Fibroblast of skin of left biceps (primary cell): ENCODE data around the gene NQO2.
"Not testable (repeated sequence)": the region's sequence is repeated elsewhere in the genome, so short reads cannot be mapped to it uniquely, and the experiment has no call there.

Experiments used
- DNase-seq, 2 experiments: peaks; one replicate each; pipeline ENCODE4 v3.0.0-alpha.2; 2013; ENCODE audit warnings: low read depth in 2 of 2

Gene NQO2

DNA sequence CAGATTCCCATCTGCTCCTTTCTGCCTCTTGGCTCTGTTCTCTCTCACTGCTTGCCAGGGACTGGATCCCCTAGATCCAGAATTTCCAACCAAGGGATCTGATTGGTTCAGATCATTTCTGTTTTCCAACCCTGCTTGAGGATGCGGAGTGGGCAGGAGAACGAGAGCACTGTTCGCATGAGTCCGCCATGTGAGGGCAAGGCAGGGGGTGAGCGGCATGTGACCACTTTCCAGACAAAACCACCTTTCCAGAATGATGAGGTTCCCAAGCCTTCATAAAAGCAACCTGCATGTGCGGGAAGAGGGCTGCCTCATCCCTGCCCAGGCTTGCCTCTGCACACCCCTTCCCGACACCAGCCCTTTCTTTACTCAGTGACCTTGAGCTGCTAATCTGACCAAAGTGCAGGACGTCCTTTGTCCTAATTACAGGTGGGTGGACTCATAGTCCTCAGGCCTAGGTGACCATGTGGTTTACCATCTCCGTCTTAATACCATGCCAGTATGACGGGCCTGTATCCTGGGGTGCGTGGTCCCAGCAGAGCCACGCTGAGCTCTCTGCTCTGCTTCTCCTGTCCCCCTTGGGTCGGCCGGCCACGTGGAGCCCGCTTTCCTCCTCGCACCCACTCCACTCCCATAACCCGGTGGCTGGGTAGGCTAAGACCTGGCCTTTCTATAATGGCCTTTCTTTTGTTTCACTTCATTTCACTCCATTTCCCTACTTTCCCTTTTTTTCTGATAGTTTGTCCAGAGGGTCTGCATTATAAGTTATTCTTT, 14.4 kb downstream of the NQO2 start:
- no peak for DNase-seq

- no peak for DNase-seq
These were observed 15.0 kb downstream of the NQO2 start for GRCh38 chr6:3014675-3015066.

GRCh38 chr6:3015144-3015543, 15.4 kb downstream of the NQO2 start:
- no peak for DNase-seq

DNA sequence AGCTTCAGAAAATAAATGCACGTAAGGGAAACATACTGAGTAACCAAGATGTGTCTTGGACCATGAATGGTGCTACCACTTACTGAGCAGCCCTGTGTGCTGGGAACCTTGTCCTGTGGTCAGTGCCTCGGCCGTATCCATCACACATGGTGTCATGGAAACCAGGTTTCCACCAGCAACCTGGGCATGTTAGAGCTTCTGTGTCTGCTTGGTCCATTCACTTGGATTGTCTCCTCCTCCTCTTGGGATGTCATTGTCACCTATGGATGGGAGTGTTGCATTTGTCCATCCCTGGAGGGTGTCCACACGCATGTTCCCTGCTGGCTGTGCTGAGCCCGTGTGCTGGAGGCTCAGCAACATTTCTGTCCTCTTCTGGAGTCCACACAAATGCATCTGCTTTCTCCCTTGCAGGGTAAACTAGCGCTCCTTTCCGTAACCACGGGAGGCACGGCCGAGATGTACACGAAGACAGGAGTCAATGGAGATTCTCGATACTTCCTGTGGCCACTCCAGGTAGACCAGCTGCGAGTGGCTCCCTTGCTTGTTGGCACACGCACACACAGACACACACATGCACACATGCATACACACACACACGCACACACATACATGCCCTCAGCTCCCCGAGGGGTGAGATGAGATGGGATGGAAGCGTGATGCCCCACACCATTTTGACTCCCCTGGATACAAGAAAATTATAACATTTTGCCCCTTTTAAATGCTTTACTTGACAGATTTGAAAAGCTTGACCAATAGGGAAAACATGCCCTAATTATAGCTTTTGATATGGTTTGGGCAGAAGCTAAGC, 17.0 kb downstream of the NQO2 start:
- no peak for DNase-seq

DNA sequence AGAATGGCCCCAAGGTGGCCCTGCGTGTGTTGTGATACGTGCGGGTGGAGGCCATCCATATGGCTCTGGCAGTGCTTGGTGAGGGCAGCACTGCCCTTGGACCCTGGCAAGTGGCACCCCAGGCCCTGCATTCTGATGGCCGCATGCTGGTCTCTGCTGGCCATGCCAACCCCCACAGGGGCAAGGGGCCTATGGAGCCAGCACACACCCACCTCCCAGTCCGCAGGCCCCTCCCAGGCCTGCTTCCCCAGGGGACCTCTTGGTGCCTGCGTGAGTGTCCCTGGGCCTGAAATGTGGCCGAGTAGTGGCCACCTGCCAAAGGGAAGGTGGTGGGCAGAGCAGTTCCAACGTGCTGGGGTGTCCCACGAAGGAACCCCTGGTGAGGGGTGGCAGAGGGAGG, 17.6 kb downstream of the NQO2 start:
- DNase-seq: no peak

DNA sequence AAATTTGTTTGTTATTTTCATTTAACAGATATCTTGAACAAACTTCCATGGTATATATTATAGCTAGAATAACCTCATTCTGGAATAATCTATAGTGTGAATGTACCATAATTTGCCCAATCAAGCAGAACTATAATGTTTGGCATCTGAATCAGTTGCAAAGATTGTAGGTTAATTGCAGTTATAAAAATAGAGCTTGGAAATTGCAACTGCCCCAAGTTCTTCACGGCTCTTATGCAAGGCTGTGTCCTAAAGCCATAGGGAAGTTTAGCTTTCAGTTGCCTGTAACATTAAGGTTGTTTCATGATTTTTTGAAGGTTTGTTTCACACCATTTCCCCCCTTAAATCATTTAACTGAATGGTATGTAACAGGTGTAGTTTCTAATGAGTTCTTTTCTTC, 19.4 kb downstream of the NQO2 start:
- DNase-seq: no peak

GRCh38 chr6:3019749-3020320, 20.1 kb downstream of the NQO2 start:
- no peak for DNase-seq

DNA sequence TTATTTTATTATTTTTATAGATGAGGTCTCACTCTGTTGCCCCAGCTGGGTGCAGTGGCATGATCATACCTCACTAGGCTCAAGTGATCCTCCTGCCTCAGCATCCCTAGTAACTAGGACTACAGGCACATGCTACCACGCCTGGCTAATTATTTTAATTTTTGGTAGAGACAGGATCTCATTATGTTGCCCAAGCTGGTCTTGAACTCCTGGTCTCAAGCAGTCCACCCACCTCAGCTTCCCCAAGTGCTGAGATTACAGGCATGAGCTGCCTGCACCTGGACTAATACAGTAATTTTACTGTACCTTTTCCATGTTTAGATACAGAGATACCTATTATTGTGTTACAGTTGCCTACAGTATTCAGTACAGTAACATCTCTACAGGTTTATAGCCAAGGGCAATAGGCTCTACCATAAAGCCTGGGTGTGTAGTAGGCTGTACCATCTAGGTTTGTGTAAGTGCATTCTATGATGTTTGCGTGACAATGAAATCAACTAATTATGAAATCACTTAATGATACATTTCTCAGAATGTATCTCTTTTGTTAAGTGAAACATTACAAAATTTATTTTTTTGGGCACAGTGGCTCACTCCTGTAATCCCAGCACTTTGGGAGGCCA, 21.4 kb downstream of the NQO2 start:
- DNase-seq: not testable (repeated sequence)

DNA sequence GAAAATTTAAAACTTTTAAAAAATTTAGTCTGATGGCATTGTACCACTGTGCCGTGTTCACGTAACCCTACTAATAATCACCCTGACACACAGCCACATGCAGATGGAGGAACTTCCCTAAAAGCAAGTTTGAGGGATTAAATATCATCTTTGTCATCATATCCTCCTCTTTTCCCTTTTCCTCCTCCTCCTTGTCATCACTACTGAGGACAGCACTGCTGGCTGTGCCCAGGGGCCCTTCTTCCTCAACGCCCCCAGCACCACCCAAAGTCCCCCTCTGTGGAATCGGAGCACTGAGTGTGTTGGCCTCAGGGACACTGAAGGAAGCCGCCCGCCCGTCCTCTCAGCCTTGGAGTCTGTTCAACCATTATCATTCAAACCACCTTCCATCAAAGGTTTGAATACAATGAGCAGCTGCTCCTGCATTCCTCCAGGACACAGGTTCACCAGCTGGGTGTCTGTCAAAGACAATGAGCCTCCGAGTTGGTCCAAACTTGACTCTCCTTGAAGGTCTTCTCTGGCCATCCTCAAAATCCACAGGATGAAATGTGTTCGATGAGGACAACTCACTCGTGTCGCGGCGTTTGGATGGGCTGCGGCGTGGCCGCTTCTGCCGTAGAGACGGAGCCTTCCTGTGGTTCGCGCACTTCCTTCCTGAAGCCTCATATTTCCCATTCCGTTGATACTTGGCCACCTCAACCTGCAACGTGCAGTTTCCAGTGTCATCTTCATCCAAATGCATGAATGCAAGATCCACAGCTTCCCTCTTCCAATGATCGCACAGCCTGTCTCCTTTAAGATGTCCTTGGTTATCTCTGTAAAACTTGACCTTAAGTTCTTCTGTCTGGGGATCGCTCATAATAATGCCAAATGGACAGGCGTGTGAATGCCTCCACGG, 23.3 kb downstream of the NQO2 start:
- no peak for DNase-seq

GRCh38 chr6:3023663-3024483, 24.2 kb downstream of the NQO2 start:
- DNase-seq: peak; percentile 70 to 71

GRCh38 chr6:3026791-3027626, 27.3 kb downstream of the NQO2 start:
- DNase-seq: no peak

DNA sequence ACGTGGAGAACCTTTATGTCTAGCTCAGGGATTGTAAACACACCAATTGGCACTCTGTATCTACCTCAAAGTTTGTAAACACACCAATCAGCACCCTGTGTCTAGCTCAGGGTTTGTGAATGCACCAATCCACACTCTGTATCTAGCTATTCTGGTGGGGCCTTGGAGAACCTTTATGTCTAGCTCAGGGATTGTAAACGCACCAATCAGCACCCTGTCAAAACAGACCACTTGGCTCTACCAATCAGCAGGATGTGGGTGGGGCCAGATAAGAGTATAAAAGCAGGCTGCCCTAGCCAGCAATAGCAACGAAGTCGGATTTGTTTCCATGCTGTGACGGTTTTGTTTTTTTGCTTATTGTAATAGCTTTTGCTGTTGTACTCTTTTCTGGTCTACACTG, 28.5 kb downstream of the NQO2 start:
- not testable (repeated sequence) for DNase-seq

- no peak for DNase-seq
These were observed 32.4 kb downstream of the NQO2 start for GRCh38 chr6:3031857-3032640.

DNA sequence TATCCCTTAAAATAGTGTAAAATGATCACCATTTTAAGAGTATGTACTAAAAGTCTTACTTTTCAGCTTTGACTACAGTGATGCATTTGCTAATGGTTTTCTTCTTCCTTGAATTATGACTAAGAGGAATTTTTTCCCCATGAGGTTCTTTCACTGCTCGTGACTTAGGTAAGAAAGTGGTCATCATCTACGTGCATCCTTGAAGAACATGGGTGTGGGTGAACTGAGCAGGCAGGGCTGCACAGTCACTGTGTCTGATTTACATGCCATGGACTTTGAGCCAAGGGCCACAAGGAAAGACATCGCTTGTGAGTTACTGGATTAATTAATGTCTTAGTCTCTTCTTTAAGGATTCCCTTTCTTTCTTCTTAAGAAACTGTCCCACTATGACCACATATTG, 33.3 kb downstream of the NQO2 start:
- no peak for DNase-seq

- DNase-seq: no peak
These were observed 34.0 kb downstream of the NQO2 start for GRCh38 chr6:3033652-3034051.

DNA sequence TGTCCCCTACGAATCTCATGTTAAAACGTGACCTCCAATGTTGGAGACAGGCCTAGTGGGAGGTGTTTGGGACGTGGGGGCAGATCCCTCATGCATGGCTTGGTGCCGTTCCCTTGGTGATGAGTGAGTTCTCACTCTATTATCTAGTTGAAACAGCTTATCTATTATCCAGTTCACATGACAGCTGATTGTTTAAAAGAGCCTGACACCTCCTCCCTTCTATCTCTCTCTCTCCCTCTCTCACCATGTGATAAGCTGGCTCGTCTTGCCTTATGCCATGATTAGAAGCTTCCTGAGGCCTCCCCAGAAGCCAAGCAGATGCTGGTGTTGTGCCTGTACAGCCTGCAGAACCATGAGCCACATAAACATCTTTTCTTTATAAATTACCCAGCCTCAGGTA, 35.7 kb downstream of the NQO2 start:
- no peak for DNase-seq

DNA sequence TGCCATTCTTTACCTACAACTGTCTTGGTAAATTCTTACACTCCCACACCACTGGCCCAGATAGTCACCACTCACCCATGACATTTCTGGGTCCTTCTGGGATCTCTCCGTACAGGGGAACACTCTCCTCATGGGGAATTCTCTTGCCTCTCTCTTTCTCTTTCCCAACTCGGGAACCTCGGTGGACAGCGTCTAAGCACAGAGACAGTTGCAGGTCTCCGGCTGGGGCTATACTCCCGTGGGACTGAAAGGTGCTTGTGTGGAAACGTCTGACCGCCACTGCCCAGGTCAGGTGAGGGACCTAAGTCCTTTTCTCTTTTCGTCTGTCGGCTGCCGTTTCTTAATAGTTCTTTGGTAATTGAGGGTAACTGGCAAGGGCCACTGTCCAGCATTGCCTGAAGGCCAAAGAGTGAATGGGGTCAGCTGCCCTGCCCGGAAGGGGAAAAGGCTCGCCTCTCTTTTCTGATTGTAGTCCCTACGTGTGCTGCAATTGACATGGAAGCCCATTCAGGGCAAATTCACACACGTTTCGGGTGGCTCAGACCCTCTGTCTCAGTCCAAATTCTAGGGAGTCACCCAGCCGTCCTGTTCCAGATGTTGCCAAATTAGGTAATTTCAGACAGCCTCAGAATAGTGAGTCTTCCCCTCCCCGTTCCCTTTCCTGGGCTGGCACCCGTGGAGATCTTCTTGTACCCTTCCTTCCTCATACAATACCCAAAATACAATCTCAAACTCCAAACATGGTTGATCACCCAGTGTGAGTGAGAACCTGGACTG, 37.4 kb downstream of the NQO2 start:
- no peak for DNase-seq
